ENCODE results near the gene OLFM2.

OLFM2 gene

DNA sequence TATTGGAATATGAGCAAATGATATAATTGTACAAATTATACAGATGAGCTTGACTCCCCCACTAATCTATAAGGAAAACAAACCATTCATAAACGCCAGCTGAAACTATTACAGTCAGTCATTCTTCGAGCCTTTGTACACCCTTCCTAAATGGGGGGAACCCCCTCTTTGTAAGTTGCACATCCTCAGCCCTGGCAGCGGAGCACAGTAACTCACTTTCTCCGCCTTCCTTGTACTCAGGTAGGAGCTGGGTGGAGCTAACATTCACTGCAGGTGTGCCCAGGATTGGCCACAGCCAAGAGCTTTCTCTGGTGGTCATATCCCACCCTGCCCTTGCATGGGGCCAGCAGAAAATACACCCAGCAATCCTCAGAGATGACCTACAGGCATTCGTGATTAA, 72.6 kb downstream of the OLFM2 start:
- DNase-seq (ENCODE audit: low read depth, low spot score): no peak
- no peak overlapping the region for H3K27ac ChIP-seq (ENCODE audit: low read length)
- no peaks in the 10 kb centered on the region for H3K9me3 ChIP-seq (ENCODE audit: control insufficient read depth, insufficient read depth, low read length)
- H3K4me3 ChIP-seq (ENCODE audit: low read length): no peak overlapping the region
- 0 out of 2 replicates have a peak, but pooled peaks cover 2% of the 10 kb centered on the region for H3K36me3 ChIP-seq (ENCODE audit: control insufficient read depth, insufficient read depth, low read length)
- H3K27me3 ChIP-seq (ENCODE audit: control insufficient read depth, insufficient read depth, low read length): no peaks in the 10 kb centered on the region
- no CpG with 5 or more reads among the region's 5 CpGs for WGBS (ENCODE audit: insufficient coverage, insufficient read length)
- peaks cover 3% of the 10 kb centered on the region for H3K4me1 ChIP-seq (ENCODE audit: control insufficient read depth, insufficient read depth, low read length)

DNA sequence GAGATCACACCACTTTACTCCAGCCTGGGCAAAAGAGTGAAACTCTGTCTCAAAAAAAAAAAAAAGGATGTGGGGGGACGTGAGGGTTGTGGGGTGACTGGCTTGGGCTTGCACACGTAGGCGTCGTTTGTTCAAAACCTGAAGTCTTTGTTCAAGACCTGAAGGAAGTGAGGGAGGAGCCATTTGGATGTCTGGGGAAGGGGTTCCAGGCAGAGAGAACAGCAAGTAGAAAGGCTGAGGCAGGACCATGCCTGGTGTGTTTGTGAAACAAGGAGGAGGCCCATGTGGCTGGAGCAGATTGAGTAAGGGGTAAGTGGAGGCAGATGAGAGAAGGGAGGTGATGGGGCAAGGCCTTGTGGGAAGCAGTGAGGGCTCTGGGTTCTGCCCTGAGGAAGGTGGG, 73.4 kb downstream of the OLFM2 start:
- Histone ChIP-seq H3K9me3 (ENCODE audit: control insufficient read depth, insufficient read depth, low read length) (no peaks in the 10 kb centered on the region), H3K27ac (ENCODE audit: low read length) (no peak overlapping the region), H3K36me3 (ENCODE audit: control insufficient read depth, insufficient read depth, low read length) (0 out of 2 replicates have a peak, but pooled peaks cover 2% of the 10 kb centered on the region), H3K4me3 (ENCODE audit: low read length) (no peak overlapping the region), H3K4me1 (ENCODE audit: control insufficient read depth, insufficient read depth, low read length) (peaks cover 3% of the 10 kb centered on the region), H3K27me3 (ENCODE audit: control insufficient read depth, insufficient read depth, low read length) (no peaks in the 10 kb centered on the region)
- no peak for DNase-seq (ENCODE audit: low read depth, low spot score)
- WGBS (ENCODE audit: insufficient coverage, insufficient read length): no CpG with 5 or more reads among the region's 4 CpGs

DNA sequence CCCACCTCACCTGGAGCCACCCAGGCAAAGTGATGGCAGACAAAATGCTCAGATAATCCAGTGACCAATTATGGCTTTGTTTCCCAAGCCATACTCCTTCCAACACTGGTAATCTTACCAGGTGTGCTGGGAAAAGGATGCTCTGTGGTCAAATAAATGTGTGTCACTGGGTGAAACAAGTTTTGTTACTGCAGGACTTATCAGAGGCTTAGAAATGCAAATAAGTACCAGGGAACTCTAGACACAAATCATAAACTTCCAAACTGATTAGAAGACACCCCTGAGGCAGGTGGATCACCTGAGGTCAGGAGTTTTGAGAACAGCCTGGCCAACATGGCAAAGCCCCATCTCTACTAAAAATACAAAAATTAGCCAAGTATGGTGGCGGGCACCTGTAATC, 74.8 kb downstream of the OLFM2 start:
- no peaks in the 10 kb centered on the region for H3K27me3 ChIP-seq (ENCODE audit: control insufficient read depth, insufficient read depth, low read length)
- DNase-seq (ENCODE audit: low read depth, low spot score): no peak
- no CpG with 5 or more reads among the region's 1 CpG for WGBS (ENCODE audit: insufficient coverage, insufficient read length)
- H3K4me3 ChIP-seq (ENCODE audit: low read length): no peak overlapping the region
- no peak overlapping the region for H3K27ac ChIP-seq (ENCODE audit: low read length)
- no peaks in the 10 kb centered on the region for H3K9me3 ChIP-seq (ENCODE audit: control insufficient read depth, insufficient read depth, low read length)
- peaks cover 13% of the 10 kb centered on the region; the same call in 1 of the 2 replicates for H3K36me3 ChIP-seq (ENCODE audit: control insufficient read depth, insufficient read depth, low read length)
- H3K4me1 ChIP-seq (ENCODE audit: control insufficient read depth, insufficient read depth, low read length): peaks cover 3% of the 10 kb centered on the region

- Histone ChIP-seq H3K27ac (ENCODE audit: low read length) (no peak overlapping the region), H3K9me3 (ENCODE audit: control insufficient read depth, insufficient read depth, low read length) (no peaks in the 10 kb centered on the region)
- DNase-seq (ENCODE audit: low read depth, low spot score): no peak
Measured at GRCh38 chr19:9860407-9860806, 75.9 kb downstream of the OLFM2 start.

GRCh38 chr19:9858766-9859165, 77.5 kb downstream of the OLFM2 start:
- Histone ChIP-seq H3K4me3 (ENCODE audit: low read length) (no peak overlapping the region), H3K4me1 (ENCODE audit: control insufficient read depth, insufficient read depth, low read length) (no peaks in the 10 kb centered on the region), H3K27me3 (ENCODE audit: control insufficient read depth, insufficient read depth, low read length) (no peaks in the 10 kb centered on the region), H3K36me3 (ENCODE audit: control insufficient read depth, insufficient read depth, low read length) (peaks cover 13% of the 10 kb centered on the region; the same call in 1 of the 2 replicates), H3K27ac (ENCODE audit: low read length) (no peak overlapping the region), H3K9me3 (ENCODE audit: control insufficient read depth, insufficient read depth, low read length) (no peaks in the 10 kb centered on the region)
- no peak for DNase-seq (ENCODE audit: low read depth, low spot score)

More at GRCh38 chr19:9860407-9860806, 75.9 kb downstream of the OLFM2 start:
- Histone ChIP-seq H3K27me3 (ENCODE audit: control insufficient read depth, insufficient read depth, low read length) (no peaks in the 10 kb centered on the region), H3K4me3 (ENCODE audit: low read length) (no peak overlapping the region), H3K4me1 (ENCODE audit: control insufficient read depth, insufficient read depth, low read length) (no peaks in the 10 kb centered on the region), H3K36me3 (ENCODE audit: control insufficient read depth, insufficient read depth, low read length) (peaks cover 13% of the 10 kb centered on the region; the same call in 1 of the 2 replicates)
- no CpG with 5 or more reads among the region's 8 CpGs for WGBS (ENCODE audit: insufficient coverage, insufficient read length)

DNA sequence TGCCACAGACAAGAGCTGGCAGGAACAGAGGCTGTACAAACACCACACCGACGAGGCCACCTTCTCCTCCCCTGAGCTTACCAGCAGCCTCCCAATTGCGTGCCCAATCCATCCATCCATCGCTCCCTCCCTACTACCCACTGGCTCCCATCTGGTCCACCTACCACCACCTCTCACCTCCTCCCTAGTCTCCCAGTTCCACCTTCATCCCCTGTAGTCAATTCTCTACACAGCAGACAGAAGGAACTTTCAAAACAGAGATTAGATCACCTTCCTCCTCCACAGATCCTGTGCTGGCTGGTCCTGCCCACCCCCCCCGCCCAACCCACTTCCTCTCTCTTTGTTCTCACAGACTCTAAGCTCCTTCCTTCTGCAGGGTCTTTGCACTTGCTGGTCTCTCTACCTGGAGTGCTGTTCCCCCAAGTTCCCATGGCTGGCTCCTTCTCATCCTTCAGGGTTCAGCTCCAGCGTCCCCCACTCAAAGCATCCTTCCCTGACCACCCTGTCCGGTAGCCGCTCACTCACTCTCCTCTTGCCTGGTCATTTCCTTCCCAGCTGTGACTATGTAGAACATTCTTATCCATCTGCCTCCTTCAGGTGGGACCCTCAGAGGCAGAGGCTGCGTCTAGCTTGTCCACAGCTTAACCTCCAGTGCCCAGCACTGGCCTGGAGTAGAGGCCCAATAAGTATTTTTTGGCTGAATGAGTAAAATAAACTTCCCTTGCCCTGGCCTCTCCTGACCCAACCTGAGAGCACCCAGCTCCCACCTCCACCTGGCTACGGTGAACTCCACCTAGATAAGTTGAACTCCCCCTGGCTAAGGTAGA, 78.2 kb downstream of the OLFM2 start:
- H3K27me3 ChIP-seq (ENCODE audit: control insufficient read depth, insufficient read depth, low read length): no peaks in the 10 kb centered on the region
- no peaks in the 10 kb centered on the region for H3K9me3 ChIP-seq (ENCODE audit: control insufficient read depth, insufficient read depth, low read length)
- no CpG with 5 or more reads among the region's 10 CpGs for WGBS (ENCODE audit: insufficient coverage, insufficient read length)
- no peaks in the 10 kb centered on the region for H3K4me1 ChIP-seq (ENCODE audit: control insufficient read depth, insufficient read depth, low read length)
- no peak overlapping the region for H3K4me3 ChIP-seq (ENCODE audit: low read length)
- H3K27ac ChIP-seq (ENCODE audit: low read length): no peak overlapping the region
- H3K36me3 ChIP-seq (ENCODE audit: control insufficient read depth, insufficient read depth, low read length): peaks cover 13% of the 10 kb centered on the region; the same call in 1 of the 2 replicates
- DNase-seq (ENCODE audit: low read depth, low spot score): no peak

DNA sequence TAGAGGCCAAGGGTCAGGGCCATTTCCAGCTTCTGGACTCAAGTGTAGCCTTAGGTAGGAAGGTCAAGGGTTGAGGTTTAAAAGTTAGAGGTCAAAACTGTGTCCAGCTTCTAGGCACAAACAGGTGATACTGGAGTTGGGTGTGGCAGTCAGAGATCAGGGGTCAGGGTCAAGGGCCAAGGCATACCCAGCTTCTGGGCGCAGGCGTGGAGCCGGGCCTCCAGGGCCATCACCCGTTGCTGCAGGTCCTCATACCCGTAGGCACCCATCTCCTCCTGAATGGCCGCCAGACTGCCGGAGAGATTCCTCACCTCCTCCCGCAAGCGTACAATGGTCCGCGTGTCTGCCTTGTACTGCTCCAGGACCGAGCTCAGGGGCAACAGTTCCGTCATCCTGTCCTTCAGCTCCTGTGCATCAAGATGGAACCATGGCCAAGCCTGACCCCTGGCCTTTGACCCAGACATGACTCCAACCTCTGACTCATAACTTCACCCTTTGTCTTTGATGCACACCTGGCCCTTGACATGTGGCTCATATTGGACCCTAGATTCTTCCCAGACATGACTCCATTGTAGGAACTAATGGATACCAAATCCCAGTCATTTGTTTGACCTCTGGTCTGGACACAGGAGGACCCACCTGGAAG, 79.1 kb downstream of the OLFM2 start:
- Histone ChIP-seq H3K27ac (ENCODE audit: low read length) (no peak overlapping the region), H3K4me3 (ENCODE audit: low read length) (no peak overlapping the region), H3K27me3 (ENCODE audit: control insufficient read depth, insufficient read depth, low read length) (no peaks in the 10 kb centered on the region), H3K4me1 (ENCODE audit: control insufficient read depth, insufficient read depth, low read length) (no peaks in the 10 kb centered on the region), H3K9me3 (ENCODE audit: control insufficient read depth, insufficient read depth, low read length) (no peaks in the 10 kb centered on the region), H3K36me3 (ENCODE audit: control insufficient read depth, insufficient read depth, low read length) (peaks cover 13% of the 10 kb centered on the region; the same call in 1 of the 2 replicates)
- DNase-seq (ENCODE audit: low read depth, low spot score): no peak
- no CpG with 5 or more reads among the region's 13 CpGs for WGBS (ENCODE audit: insufficient coverage, insufficient read length)

DNA sequence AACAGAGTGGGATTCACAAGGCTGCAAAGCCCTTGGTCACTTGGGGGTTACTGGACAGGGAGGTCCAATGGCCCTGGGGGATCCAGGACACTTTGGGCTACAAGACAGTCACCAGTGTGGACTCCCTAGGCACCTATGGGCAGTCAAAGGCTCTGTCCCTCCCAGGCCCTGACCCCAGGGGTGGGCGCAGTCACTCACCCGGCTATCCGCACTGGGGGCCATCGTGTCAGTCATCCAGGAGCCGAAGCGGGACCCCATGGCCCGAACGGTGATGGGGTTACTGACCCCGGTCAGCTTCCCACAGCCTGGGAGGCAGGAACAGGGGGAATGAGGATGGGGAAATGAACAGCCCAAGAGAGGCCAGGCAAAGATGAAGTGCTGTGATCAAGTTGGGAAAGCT, 79.7 kb downstream of the OLFM2 start:
- Histone ChIP-seq H3K27ac (ENCODE audit: low read length) (no peak overlapping the region), H3K4me1 (ENCODE audit: control insufficient read depth, insufficient read depth, low read length) (no peaks in the 10 kb centered on the region), H3K4me3 (ENCODE audit: low read length) (no peak overlapping the region), H3K27me3 (ENCODE audit: control insufficient read depth, insufficient read depth, low read length) (no peaks in the 10 kb centered on the region), H3K36me3 (ENCODE audit: control insufficient read depth, insufficient read depth, low read length) (peaks cover 13% of the 10 kb centered on the region; the same call in 1 of the 2 replicates), H3K9me3 (ENCODE audit: control insufficient read depth, insufficient read depth, low read length) (no peaks in the 10 kb centered on the region)
- WGBS (ENCODE audit: insufficient coverage, insufficient read length): no CpG with 5 or more reads among the region's 9 CpGs
- DNase-seq (ENCODE audit: low read depth, low spot score): no peak

DNA sequence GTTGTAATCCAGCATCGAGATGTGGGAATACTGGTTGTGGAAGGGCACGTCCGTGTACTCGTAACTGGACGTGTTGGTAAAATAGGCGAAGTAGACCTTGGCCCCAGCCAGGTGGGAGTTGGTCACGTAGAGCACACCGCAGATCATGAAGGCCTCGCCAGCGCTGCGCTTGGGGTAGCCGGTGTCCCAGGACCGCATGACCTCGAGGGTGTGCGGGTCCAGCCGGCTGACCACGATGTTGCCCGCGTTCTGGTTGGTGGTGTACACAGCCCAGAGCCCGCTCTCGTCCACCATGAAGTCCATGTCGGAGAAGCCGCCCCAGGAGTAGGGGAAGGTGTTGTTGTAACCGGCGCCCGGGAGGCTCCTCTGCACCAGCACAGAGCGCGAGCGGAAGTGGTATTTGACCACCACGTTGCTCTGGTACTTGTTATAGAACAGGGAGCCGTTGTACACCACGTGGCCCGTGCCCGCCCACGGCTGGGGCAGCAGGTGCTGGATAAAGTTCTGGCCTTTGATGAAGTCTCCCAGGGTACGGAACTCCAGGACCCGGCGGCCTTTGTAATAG, 82.0 kb downstream of the OLFM2 start:
- Histone ChIP-seq H3K27ac (ENCODE audit: low read length) (no peak overlapping the region), H3K9me3 (ENCODE audit: control insufficient read depth, insufficient read depth, low read length) (no peaks in the 10 kb centered on the region)
- WGBS (ENCODE audit: insufficient coverage, insufficient read length): no CpG with 5 or more reads among the region's 38 CpGs

GRCh38 chr19:9850235-9850959, 85.9 kb downstream of the OLFM2 start:
- no peak overlapping the region for H3K4me3 ChIP-seq (ENCODE audit: low read length)
- H3K9me3 ChIP-seq (ENCODE audit: control insufficient read depth, insufficient read depth, low read length): no peaks in the 10 kb centered on the region
- H3K27ac ChIP-seq (ENCODE audit: low read length): no peak overlapping the region
- peaks cover 7% of the 10 kb centered on the region; the same call in 1 of the 2 replicates for H3K4me1 ChIP-seq (ENCODE audit: control insufficient read depth, insufficient read depth, low read length)
- DNase-seq (ENCODE audit: low read depth, low spot score): no peak
- H3K27me3 ChIP-seq (ENCODE audit: control insufficient read depth, insufficient read depth, low read length): no peaks in the 10 kb centered on the region
- no peaks in the 10 kb centered on the region; the same call in 1 of the 2 replicates for H3K36me3 ChIP-seq (ENCODE audit: control insufficient read depth, insufficient read depth, low read length)
- whole genome bisulfite sequencing (ENCODE audit: insufficient coverage, insufficient read length): no CpG with 5 or more reads among the region's 19 CpGs

More for the DNA sequence above, 82.0 kb downstream of the OLFM2 start:
- Histone ChIP-seq H3K4me3 (ENCODE audit: low read length) (no peak overlapping the region), H3K27me3 (ENCODE audit: control insufficient read depth, insufficient read depth, low read length) (no peaks in the 10 kb centered on the region), H3K36me3 (ENCODE audit: control insufficient read depth, insufficient read depth, low read length) (peaks cover 11% of the 10 kb centered on the region; the same call in 1 of the 2 replicates), H3K4me1 (ENCODE audit: control insufficient read depth, insufficient read depth, low read length) (peaks cover 7% of the 10 kb centered on the region; the same call in 1 of the 2 replicates)
- DNase-seq (ENCODE audit: low read depth, low spot score): no peak
